Memory B cell (primary cell): ENCODE measurements around the gene GTF2H1.
"Not testable (repeated sequence)": the region's sequence is repeated elsewhere in the genome, so short reads cannot be mapped to it uniquely, and the experiment has no call there.

Experiments used
- ATAC-seq: fragments of 150-1000 bp; cut with Tn5 transposase; 2 replicates; pipeline ENCODE4 v1.10.0; 2021; ENCODE audit warnings: low read depth, mild to moderate bottlenecking, moderate library complexity
- DNase-seq, 2 donors: peaks; one replicate each; pipeline ENCODE4 v3.0.0; 2022; ENCODE audit warnings: low spot score in 2 of 2
- H3K27ac Mint-ChIP-seq: one replicate; pipeline ENCODE4 v1.8.0; 2022; ENCODE audit warnings: mild to moderate bottlenecking, moderate library complexity, mixed read lengths
- H3K27me3 Mint-ChIP-seq: one replicate; pipeline ENCODE4 v1.8.0; 2022; ENCODE audit warnings: mixed read lengths
- H3K36me3 Mint-ChIP-seq: one replicate; pipeline ENCODE4 v1.8.0; 2022; ENCODE audit warnings: mild to moderate bottlenecking, mixed read lengths
- H3K4me1 Mint-ChIP-seq: one replicate; pipeline ENCODE4 v1.8.0; 2022; ENCODE audit warnings: mixed read lengths
- H3K4me3 Mint-ChIP-seq: one replicate; pipeline ENCODE4 v1.8.0; 2022; ENCODE audit warnings: mild to moderate bottlenecking, moderate library complexity, mixed read lengths
- H3K9me3 Mint-ChIP-seq: one replicate; pipeline ENCODE4 v1.8.0; 2022; ENCODE audit warnings: mixed read lengths

GTF2H1 gene

DNA sequence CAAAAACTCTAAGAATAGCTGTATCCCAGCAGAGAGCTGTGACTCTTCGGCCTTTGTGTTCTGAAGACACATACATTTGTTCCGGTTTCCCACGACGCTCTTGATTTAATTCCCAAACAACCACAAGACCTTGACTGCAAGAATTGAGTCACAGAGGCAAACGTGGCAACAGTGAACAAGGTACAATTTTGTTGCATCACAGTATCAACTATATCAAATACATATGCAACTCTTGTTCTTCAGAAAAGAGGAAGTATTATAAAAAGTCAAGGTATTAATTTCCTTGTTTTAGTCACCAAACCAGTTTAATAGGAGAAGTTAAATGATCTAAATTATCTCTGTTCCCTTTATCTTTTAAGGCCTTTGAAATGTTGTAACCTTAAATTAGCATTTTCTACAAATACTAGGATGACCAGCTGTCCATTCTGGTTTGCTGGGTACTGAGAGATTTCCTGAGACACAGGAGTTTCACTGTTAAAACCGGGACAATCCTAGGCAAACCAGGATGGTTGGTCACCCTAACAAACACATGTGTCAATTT, 11.5 kb upstream of the GTF2H1 start:
- peak overlapping the region; percentile 87 for H3K27ac Mint-ChIP-seq
- DNase-seq: peak in 1 of 2 donors; percentile 2
- H3K4me3 Mint-ChIP-seq: peak overlapping the region; percentile 62
- peak; percentile 90 for ATAC-seq
- H3K27me3 Mint-ChIP-seq: no peaks in the 10 kb centered on the region
- H3K9me3 Mint-ChIP-seq: no peaks in the 10 kb centered on the region
- peaks cover 21% of the 10 kb centered on the region for H3K4me1 Mint-ChIP-seq
- H3K36me3 Mint-ChIP-seq: peaks cover 29% of the 10 kb centered on the region

DNA sequence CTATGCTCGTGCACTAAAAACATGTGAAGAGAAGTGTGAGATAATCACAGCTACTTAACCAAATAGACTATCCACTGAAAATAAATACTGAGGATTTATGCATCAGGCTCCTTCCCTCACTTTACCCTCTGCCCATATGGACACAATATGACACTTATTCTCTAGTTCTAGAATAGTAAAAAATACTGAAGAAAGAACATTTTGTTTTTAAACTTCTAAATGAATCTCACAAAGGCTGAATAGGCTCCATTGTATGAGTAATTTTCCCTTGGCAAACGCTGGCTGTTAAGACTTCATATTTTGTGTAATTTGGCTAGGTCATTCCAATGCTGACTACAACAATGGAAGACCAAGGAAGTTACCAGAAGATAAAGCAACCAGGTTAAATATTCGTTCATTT, 10.4 kb upstream of the GTF2H1 start:
- H3K4me1 Mint-ChIP-seq: peaks cover 18% of the 10 kb centered on the region
- no peaks in the 10 kb centered on the region for H3K27me3 Mint-ChIP-seq
- no peak overlapping the region for H3K4me3 Mint-ChIP-seq
- ATAC-seq (no peak), DNase-seq (no peak)
- H3K9me3 Mint-ChIP-seq: no peaks in the 10 kb centered on the region
- H3K27ac Mint-ChIP-seq: no peak overlapping the region
- peaks cover 20% of the 10 kb centered on the region for H3K36me3 Mint-ChIP-seq

DNA sequence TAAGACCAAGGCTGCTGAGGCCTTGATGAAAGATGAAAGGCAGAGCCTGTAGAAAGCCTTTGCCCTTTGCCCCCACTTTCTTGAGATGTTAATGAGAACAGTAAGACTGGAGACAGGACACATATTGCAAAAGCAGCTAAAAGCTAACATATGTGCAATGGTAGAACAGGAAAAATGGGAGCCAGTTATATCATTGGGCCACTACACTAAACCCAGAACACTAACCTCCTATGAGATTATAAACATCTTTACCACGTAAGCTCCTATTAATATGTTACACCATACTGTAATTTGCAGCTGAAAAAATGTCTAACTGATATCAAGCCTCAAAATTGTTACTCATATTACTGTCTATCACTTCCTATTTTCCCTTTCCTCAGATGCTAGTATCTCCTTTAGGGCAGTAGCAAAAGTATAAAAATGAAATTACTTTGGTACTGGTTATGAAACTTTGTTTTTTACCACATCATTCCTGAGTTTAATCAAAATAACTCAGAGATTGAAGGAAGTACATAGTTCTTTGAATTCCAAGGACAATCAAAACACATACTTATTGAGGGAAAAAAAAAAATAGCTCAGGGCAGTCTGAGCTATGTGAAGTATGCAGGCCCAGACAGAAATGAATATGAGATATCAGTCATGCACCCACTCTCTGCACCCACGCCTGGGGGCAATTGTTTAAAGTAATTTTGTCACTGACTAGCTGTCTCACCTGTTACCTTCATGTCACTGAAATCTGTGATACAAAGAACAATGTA, 9.5 kb upstream of the GTF2H1 start:
- Mint-ChIP-seq H3K4me3 (no peak overlapping the region), H3K4me1 (peaks cover 18% of the 10 kb centered on the region), H3K36me3 (peaks cover 18% of the 10 kb centered on the region), H3K9me3 (no peaks in the 10 kb centered on the region), H3K27ac (no peak overlapping the region), H3K27me3 (no peaks in the 10 kb centered on the region)
- ATAC-seq: no peak
- no peak for DNase-seq

DNA sequence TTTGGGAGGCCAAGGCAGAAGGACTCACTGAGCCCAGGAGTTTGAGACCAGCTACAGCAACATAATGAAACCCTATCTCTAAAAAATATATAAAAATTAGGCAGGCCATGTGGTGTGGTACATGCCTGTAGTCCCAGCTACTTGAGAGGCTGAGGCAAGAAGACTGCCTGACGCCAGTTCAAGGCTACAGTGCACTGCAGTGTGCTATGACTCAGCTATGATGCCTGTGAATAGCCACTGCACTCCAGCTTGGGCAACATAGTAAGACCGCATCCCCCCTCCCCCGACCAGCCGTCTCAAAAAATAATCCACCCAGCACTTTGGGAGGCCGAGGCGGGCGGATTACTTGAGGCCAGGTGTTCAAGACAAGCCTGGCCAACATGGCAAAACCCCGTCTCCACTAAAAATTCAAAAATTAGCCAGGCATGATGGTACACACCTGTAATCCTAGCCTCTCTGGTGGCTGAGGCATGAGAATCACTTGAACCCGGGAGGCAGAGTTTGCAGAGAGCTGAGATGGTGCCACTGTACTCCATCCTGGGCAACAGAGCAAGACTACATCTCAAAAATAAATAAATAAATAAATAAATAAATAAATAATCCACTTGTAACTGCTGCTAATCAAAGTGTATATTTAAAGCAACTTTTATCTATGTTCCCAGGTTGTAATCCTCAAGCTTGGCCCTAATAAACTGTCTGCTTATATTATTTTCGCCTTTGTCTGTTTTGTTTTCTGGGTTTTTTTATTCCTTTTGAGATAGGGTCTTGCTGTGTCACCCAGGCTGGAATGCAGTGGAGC, 8.2 kb upstream of the GTF2H1 start:
- peak overlapping the region; percentile 47 for H3K27ac Mint-ChIP-seq
- no peaks in the 10 kb centered on the region for H3K9me3 Mint-ChIP-seq
- H3K4me1 Mint-ChIP-seq: peaks cover 26% of the 10 kb centered on the region
- no peak for DNase-seq
- H3K27me3 Mint-ChIP-seq: no peaks in the 10 kb centered on the region
- no peak for ATAC-seq
- H3K4me3 Mint-ChIP-seq: no peak overlapping the region
- H3K36me3 Mint-ChIP-seq: peaks cover 13% of the 10 kb centered on the region

DNA sequence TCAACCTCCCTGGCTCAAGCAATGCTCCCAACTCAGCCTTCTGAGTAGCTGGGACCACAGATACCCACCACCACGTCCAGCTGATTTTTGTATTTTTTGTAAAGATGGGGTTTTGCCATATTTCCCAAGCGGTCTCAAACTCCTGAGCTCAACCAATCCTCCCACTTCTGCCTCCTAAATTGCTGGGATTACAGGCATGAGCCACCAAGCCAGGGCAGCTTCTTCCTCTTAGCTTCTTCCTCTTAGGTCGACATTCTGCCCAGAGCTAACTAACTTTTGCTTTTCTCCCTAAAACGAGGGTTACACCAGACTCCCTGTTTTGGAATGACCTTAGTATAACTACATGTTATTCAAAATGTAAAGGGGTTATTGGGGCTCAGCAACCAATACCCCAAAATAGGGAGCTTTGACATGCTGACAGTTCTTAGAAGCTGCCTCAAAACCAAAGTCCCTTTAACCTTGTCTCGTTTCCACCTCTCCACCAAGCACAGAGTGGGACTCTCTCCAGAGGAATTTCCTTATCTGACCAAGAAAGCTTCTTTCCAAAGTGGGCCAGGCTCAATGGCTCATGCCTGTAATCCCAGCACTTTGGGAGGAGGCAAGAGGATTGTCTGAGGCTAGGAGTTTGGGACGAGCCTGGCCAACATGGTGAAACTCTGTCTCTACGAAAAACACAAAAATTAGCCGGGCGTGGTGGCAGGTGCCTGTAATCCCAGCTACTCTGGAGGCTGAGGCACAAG, 7.4 kb upstream of the GTF2H1 start:
- Mint-ChIP-seq H3K27ac (peak overlapping the region; percentile 47), H3K27me3 (no peaks in the 10 kb centered on the region), H3K4me1 (peaks cover 34% of the 10 kb centered on the region), H3K36me3 (peaks cover 14% of the 10 kb centered on the region), H3K9me3 (no peaks in the 10 kb centered on the region), H3K4me3 (no peak overlapping the region)
- DNase-seq (no peak), ATAC-seq (no peak)

DNA sequence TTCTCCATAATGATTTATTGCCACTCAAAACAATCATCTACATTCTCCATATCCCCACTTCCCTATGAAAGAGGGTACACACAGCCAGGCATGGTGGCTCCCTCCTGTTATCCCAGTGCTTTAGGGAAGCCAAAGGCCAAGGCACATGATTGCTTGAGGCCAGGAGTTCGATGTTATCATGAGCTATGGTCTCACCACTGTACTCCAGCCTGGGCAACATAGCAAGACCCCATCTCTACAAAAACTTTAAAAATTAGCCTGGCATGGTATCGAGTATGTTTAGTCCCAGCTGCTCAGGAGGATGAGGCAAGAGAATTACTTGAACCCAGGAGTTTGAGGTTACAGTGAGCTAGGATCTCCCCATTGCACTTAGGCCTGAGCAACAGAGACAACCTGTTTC, 6.5 kb upstream of the GTF2H1 start:
- H3K4me3 Mint-ChIP-seq: no peak overlapping the region
- no peaks in the 10 kb centered on the region for H3K9me3 Mint-ChIP-seq
- H3K27ac Mint-ChIP-seq: no peak overlapping the region
- no peaks in the 10 kb centered on the region for H3K27me3 Mint-ChIP-seq
- peaks cover 8% of the 10 kb centered on the region for H3K36me3 Mint-ChIP-seq
- H3K4me1 Mint-ChIP-seq: peaks cover 35% of the 10 kb centered on the region
- DNase-seq (no peak), ATAC-seq (no peak)

DNA sequence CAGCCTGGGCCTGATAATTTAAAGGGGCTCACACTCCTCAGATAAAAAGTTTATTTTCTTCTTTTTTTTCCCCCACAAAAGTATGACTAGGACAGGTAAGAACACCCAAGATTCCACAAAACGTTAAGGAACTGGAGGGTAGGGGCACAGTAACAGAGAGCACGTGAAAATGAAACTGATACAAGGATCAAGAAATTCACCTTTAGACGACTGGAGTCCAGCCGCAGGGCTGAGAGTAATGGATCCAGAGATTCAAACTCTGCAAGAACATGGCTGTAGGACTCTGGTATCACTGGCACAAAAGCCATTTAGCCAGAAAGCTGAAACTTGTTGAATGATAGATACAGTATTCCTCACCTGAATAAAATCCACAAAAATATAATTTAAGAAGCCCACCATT, 4.8 kb upstream of the GTF2H1 start:
- Mint-ChIP-seq H3K4me3 (no peak overlapping the region), H3K9me3 (no peaks in the 10 kb centered on the region), H3K36me3 (peaks cover 7% of the 10 kb centered on the region), H3K27me3 (no peaks in the 10 kb centered on the region), H3K27ac (no peak overlapping the region), H3K4me1 (peaks cover 34% of the 10 kb centered on the region)
- no peak for ATAC-seq
- DNase-seq: no peak

DNA sequence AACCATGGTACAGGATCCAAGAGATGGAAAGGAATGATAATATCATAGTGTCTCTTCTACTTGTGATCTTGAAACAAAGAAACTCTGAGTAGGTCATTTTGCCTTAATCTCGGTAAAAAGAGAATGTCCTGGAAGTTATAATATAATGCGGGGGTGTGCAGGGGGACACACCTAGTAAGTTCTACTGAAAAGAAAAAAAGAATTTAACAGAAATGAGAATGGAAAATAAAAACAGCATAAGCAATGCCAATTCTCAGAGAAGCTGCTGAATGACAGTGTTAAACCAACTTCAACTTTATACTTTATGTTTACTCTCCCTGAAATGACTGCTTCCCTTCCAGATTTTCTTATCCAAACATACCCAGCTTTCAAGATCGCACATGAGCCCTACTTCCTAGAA, 2.5 kb upstream of the GTF2H1 start:
- Mint-ChIP-seq H3K9me3 (no peaks in the 10 kb centered on the region), H3K36me3 (peaks cover 6% of the 10 kb centered on the region), H3K27me3 (no peaks in the 10 kb centered on the region), H3K4me3 (peak overlapping the region; percentile 1), H3K4me1 (peaks cover 42% of the 10 kb centered on the region), H3K27ac (no peak overlapping the region)
- ATAC-seq (no peak), DNase-seq (no peak)

DNA sequence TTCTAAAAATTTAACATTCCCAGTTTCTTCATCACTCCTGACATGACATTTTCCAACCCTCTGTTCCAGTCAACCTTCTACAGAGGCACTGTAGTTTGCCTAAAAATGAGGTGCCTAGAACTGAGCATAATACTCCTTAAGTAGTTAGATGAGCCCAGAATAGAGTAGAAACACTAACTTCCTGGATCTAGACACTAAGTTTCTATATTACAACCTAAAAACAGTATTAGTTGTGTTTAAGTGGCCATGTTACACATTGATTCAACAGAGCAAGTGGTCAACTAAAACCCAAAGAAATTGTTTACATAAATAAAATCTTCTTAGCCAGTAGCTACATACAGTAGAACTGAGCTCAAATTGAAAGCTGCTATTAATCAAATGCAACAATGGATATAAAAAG, 1.8 kb upstream of the GTF2H1 start:
- Mint-ChIP-seq H3K9me3 (no peaks in the 10 kb centered on the region), H3K36me3 (peaks cover 9% of the 10 kb centered on the region), H3K4me1 (peaks cover 46% of the 10 kb centered on the region), H3K27ac (peak overlapping the region; percentile 100), H3K27me3 (no peaks in the 10 kb centered on the region), H3K4me3 (peak overlapping the region; percentile 60)
- ATAC-seq (no peak), DNase-seq (no peak)

DNA sequence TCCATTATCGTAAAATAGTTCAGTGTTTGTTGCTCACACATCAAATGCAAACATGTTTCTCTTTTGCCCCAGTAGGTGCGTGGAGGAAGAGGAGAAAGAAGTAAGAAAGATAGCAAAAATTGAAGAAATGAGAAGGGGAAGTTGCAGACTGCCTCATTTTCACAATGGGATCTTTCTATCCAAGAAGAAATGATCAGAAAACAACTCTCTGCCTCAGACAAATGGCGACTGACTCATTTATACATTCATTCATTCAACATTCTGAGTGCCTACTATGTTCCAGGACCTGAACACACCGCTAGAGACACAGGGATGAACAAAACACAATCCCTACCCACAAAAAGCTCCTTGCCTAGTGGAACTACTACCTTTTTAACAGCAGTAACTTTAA, 794 bp upstream of the GTF2H1 start:
- peaks cover 46% of the 10 kb centered on the region for H3K4me1 Mint-ChIP-seq
- H3K36me3 Mint-ChIP-seq: peaks cover 9% of the 10 kb centered on the region
- DNase-seq: no peak
- peak overlapping the region; percentile 100 for H3K4me3 Mint-ChIP-seq
- no peaks in the 10 kb centered on the region for H3K27me3 Mint-ChIP-seq
- no peaks in the 10 kb centered on the region for H3K9me3 Mint-ChIP-seq
- peak; percentile 10 for ATAC-seq
- peak overlapping the region; percentile 100 for H3K27ac Mint-ChIP-seq

DNA sequence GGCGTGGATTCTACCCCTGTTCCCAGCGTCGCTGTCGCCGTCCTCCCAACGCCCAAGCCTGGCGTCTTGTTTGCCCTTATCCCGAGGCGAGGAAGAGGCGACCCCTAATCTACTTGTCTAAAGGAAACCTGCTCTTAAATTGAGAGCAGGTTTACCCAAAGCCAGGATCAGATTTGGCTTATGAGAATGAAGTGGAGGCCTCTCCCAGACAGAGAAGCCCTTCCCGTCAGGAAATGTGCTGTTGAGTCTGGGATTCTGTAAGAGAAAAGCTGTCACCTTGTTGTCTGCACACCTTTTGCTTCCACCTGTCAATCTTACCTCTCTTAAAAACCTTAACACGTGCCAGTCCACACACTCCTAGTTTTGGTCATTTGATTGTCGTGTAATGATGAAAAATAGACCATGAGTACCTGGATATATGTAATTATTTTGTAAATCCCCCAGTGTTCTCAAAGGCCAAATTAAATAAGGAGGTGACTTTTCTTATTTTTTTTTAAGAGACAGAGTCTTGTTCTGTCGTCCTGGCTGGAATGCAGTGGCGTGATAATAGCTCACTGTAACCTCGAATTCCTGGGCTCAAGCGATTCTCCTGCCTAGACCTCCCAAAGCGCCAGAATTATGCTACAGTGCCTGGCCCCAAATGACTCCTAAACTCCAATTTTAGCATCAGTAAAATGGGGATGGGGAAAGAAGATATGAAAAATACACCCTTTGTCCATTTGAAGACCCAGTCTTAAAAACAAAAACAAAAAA, 627 bp downstream of the GTF2H1 start:
- Mint-ChIP-seq H3K4me1 (peaks cover 44% of the 10 kb centered on the region), H3K27me3 (no peaks in the 10 kb centered on the region), H3K9me3 (no peaks in the 10 kb centered on the region), H3K4me3 (peak overlapping the region; percentile 100), H3K27ac (peak overlapping the region; percentile 100), H3K36me3 (peaks cover 9% of the 10 kb centered on the region)
- ATAC-seq (no peak), DNase-seq (no peak)

DNA sequence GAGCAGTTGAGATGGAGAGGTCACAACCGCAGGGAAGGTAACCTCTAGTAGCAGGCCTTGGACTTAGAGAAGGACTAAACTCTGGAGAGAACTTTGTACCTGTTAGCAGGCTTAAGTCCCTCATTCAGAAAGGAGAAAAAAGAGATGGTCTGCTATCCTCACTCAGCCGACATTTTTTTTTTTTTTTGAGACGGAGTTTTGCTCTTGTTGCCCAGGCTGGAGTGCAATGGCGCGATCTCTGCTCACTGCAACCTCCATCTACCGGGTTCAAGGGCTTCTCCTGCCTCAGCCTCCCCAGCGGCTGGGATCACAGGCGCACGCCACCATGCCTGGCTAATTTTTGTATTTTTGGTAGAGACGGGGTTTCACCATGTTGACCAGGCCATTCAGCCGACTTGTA, 1.5 kb downstream of the GTF2H1 start:
- Mint-ChIP-seq H3K4me1 (peaks cover 40% of the 10 kb centered on the region), H3K4me3 (peak overlapping the region; percentile 100), H3K27ac (peak overlapping the region; percentile 100)
- H3K9me3 Mint-ChIP-seq, H3K36me3 Mint-ChIP-seq, DNase-seq, ATAC-seq, H3K27me3 Mint-ChIP-seq: not testable (repeated sequence)

DNA sequence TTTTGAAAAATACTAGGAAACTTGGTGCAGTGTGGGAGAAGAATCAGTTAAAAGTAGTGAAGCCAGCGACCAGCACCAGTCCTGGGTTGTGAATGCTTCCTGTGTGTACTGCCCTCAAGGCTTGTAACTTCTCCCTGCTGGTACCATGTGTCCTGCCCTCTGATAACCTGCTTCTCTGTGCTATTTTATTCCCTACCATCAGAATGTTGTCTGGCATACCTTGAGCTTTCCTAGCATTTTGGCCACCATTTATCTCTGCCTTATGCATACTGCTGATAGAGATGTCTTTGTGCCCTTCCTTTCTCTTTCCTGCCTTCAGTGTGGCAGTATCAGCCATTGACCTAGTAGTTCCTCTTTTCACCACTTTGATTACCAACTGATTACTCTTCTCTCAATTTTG, 2.0 kb downstream of the GTF2H1 start:
- H3K36me3 Mint-ChIP-seq: peaks cover 9% of the 10 kb centered on the region
- ATAC-seq: no peak
- peak overlapping the region; percentile 100 for H3K4me3 Mint-ChIP-seq
- peaks cover 39% of the 10 kb centered on the region for H3K4me1 Mint-ChIP-seq
- H3K27me3 Mint-ChIP-seq: no peaks in the 10 kb centered on the region
- H3K27ac Mint-ChIP-seq: no peak overlapping the region
- no peak for DNase-seq
- H3K9me3 Mint-ChIP-seq: no peaks in the 10 kb centered on the region
